HL-60 (cell line): ENCODE results near the gene KSR1.

Source experiments
- POLR2AphosphoS5 ChIP-seq: IDR thresholded peaks from 2 replicates; pipeline ENCODE4 v1.6.1; 2012; ENCODE audit warnings: low read depth
- REST ChIP-seq: IDR thresholded peaks from 2 replicates; pipeline ENCODE4 v1.6.1; 2012; ENCODE audit warnings: low read depth; ENCODE audit not compliant: insufficient replicate concordance
- SPI1 ChIP-seq: IDR thresholded peaks from 2 replicates; pipeline ENCODE4 v1.6.1; 2012; ENCODE audit warnings: low read depth, mild to moderate bottlenecking, borderline replicate concordance
- TF ChIP-seq, protein P1 (sequence below): IDR thresholded peaks from one replicate; pipeline ENCODE4 v1.5.1; 2011; ENCODE audit warnings: low read length, control low read depth, inconsistent platforms; ENCODE audit not compliant: insufficient read depth

DNA sequence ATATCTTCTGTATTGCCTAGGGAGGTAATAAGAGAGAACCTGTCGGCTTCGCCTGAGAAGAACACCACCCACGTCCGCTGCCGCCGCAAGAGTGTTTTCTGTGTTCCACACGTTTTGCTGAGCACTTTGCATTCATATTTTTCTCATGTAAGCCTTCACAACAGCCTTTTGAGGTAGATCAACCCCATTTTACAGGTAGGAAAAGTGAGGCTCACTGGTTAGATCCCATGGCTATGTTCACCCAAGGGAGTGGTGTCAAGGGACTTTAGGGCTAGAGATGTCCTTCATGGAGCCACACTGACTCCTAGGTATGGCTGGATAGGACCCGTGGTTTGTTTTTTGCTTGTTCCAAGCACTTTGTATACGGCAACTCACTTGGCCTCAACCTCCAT, 87.7 kb downstream of the KSR1 start:
- TF ChIP-seq REST: no peak
- no peak for TF ChIP-seq SPI1
- TF ChIP-seq, protein P1, sequence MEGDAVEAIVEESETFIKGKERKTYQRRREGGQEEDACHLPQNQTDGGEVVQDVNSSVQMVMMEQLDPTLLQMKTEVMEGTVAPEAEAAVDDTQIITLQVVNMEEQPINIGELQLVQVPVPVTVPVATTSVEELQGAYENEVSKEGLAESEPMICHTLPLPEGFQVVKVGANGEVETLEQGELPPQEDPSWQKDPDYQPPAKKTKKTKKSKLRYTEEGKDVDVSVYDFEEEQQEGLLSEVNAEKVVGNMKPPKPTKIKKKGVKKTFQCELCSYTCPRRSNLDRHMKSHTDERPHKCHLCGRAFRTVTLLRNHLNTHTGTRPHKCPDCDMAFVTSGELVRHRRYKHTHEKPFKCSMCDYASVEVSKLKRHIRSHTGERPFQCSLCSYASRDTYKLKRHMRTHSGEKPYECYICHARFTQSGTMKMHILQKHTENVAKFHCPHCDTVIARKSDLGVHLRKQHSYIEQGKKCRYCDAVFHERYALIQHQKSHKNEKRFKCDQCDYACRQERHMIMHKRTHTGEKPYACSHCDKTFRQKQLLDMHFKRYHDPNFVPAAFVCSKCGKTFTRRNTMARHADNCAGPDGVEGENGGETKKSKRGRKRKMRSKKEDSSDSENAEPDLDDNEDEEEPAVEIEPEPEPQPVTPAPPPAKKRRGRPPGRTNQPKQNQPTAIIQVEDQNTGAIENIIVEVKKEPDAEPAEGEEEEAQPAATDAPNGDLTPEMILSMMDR: no peak
- TF ChIP-seq POLR2AphosphoS5: no peak
